Activated gamma-delta T cell (primary cell): Measurements from ENCODE around the gene FAM20C.
"Not testable (repeated sequence)": the region's sequence is repeated elsewhere in the genome, so short reads cannot be mapped to it uniquely, and the experiment has no call there.

Experiments used
- DNase-seq: peaks from one replicate; lab custom pipeline; 2025; lab: John Stamatoyannopoulos, UW

The FAM20C gene

DNA sequence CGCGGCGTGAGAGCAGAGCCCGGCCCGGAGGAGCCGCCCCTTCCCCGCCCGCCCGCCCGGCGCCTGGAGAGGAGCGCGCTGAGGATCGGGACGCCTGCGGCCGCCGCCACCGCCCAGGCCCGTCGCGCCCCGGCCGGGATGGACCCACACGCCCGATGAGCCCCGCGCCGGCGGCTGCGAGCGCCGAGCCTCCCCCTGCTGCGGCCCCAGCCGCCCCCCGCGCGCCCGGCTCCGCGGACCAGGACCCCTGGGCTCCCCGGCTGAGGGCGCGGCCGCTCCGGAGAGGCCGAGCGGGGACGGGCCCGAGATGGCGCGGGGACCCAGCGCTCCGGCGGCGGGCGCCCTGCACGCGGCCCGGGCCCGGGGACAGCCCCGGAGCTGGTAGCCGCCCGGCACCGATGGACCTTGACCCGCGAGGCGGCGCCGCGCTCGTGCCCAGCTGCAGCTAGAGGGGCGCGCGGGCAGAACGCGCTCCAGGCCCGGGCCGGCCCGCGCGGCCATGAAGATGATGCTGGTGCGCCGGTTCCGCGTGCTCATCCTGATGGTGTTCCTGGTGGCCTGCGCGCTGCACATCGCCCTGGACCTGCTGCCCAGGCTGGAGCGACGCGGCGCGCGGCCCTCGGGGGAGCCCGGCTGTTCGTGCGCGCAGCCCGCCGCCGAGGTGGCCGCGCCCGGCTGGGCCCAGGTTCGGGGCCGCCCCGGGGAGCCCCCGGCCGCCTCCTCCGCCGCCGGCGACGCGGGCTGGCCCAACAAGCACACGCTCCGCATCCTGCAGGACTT lies 520 bp downstream of the FAM20C start:
- no peak for DNase-seq

DNA sequence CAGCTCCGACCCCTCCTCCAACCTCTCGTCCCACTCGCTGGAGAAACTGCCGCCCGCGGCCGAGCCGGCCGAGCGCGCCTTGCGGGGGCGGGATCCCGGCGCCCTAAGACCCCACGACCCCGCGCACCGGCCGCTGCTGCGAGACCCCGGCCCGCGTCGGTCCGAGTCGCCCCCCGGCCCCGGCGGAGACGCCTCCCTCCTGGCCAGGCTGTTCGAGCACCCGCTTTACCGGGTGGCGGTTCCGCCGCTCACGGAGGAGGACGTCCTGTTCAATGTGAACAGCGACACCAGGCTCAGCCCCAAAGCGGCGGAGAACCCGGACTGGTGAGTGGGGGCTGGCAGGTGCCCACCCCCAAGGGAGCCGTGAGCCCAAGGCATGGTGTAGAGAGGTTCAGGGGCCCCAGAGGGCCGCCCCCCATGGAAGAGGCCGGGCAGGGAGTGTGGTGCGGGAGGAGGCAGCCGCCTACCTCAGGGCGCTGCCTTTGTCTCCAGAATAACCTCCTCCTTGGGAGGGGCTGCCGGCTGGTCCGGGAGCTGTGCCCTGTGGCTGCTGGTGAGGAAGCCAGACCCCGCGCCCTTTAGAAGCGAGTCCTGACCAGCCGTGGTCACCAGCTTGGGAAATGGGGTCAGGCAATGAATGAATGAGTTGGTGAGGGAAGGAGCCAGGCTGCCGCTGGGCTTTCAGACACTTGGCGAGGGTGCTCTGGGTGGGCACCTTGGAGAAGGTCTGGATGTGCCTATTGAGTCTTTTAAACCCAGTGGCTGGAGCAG lies 1.3 kb downstream of the FAM20C start:
- DNase-seq: no peak

DNA sequence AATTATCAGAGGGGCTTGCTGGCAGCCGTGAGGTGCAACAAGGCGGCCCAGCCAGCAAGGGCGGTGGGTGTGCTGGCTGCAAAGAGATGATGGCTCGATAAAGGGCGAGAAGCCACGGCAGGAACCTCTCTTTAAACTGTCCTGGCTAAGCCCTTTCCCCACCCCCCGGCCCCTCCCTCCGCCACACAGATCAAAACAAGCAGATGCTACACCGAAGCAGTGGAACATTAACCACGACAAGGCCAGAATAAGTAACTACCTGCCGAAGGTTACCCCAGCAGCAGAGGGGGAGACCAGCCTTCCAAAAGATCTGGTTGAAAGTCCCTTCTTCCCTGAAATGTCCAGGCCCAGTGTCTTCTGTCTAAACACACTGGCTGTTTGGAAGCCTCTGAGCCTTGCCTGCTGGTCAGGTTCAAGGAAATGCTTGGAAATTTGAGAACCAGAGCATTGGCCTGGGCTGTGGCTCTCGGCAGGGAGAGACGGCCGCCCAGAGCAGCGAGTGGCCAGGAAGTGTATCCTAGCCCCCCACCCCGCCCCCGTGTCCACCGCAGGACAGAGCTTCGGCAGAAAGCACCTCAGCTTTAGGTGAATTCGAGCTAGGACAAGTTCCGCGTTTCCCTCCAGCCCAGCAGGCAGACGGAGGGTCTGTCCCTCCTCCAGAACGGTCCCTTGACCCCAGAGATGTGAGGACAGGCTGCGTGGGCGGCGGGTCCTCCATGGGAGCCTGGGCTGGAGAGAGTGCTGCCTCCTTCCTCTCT lies 2.1 kb downstream of the FAM20C start:
- no peak for DNase-seq

DNA sequence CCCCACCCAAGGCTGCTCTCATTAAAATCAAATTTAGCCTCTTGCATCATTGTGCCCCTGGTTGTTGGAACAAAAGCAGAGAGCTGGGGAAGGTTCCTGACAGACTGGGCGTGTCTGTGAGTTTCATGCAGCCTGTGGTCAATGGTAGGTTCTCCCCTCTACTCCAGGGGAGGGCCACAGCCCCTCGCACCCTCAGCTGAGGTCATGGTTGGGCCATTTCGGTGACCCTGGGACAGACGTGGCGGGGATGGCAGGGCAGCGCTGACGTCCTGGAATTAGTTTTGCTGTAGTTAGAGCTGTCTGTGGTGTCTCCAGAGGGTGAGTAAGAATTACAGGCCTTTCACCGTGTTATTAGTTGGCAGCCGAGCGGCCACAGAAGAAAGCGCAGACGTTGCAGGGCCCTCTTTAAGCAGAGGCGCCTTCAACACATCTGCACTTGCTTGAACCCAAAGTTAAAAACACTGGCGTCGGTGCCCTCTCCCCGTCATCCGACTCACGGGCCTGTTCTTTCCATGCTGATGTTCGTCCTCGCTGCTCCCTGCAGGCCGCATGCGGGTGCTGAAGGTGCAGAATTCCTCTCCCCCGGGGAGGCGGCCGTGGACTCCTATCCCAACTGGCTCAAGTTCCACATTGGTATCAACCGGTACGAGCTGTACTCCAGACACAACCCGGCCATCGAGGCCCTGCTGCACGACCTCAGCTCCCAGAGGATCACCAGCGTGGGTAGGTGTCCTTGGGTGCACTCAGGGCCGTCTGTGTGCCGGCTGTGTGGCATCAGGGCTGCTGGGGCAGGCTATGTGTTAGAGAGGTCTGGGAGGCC lies 2.8 kb downstream of the FAM20C start:
- no peak for DNase-seq

DNA sequence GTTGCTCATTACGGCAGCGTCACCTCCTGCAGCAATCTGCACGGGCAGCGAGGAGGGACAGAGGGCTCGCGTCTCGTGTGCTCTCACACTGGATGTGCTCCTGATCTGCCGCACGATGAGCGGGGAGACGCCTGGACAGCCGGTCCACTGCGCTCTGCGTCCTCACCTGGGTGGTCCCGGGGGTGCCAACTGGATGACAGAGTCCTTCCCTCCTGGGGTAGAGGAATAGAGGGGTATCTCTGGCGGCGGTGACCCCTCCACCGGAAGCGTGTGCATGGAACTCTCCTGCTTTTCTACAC lies 3.4 kb downstream of the FAM20C start:
- no peak for DNase-seq

DNA sequence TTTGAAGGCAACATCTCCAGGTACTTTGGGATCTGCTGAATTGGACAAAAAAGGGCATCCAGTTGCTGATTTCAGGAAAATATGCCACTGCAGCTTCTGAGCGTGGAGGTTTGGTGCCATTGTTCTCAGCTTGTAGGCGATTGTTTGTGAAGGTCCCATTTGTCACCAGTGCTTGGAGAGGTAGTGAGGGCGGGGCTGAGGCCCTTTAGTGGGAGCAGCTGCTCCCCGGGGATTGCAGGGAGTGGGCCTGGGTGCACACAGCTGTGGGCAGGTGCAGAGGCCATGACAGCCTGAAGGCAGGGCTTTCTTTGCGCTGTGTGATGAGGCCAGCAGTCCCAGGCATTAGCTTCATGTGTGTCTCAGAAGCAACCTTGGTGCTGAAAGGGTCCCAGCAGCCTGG lies 3.9 kb downstream of the FAM20C start:
- no peak for DNase-seq

DNA sequence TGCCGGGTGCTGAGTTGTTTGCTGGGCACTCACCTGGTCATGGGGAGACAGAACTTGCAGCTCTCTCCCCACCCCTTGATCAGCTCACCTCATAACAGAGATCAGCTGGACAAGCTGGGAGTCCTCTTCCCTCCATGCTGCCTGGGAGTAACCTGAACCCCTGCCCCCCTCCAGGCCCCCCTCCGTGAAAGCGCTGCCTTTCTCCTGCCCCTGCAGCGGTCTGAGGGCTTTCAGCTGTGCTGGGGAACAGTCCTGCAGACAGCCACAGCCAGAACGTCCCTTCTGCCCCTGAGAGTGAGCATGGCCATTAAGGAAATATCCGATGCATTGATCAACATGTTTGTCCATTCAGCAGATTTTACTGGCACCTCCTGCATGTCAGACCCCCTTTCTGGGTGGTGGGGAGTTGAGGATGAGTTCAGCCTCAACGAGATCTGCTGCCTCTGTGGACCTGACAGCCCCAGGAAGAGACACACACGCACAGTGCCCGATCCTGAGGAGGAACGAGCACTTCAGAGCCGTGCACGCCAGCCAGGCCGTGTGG lies 4.5 kb downstream of the FAM20C start:
- no peak for DNase-seq

DNA sequence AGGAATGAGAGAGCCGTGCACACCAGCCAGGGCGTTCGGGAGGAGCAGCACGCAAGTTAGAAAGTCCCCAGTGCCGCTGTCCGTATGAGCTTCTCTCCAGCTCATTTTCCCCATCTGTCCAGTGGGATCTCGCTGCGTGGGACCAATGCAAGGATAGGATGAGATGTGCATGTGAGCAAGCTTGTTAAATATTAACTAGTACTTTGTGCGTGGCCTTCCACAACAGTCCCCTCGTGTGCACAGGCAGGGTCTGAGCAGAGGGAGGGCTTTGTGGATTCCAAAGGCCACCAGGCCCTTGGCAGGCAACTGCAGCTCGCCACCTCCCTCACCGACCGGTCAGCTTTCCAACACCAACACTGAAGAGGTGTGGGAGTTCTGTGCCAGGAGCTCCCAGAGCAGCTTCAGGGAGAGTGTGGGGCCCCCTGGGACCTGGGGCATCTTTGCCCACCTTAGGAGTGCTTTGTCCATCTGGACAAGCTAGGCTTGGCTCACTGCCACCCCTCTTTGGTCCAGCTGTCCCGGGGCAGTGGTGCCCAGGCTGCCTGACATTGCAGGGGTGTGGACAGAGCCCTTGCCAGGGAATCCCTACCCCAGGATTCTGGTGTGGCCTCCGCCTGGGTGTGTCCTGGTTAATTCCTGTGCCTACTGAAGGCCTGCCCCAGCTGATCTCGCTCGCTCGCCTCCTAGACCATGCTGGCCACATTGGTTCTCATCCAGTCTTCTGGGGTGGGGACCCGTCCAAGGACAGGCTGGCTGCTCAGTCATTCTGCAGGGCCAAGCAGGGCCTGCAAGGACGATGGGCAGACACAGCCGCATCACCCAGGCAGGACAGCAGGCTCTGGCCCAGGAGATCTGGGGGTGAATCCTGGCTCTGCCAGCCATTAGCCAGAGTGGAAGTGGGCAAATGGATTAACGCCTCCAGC lies 5.3 kb downstream of the FAM20C start:
- no peak for DNase-seq

DNA sequence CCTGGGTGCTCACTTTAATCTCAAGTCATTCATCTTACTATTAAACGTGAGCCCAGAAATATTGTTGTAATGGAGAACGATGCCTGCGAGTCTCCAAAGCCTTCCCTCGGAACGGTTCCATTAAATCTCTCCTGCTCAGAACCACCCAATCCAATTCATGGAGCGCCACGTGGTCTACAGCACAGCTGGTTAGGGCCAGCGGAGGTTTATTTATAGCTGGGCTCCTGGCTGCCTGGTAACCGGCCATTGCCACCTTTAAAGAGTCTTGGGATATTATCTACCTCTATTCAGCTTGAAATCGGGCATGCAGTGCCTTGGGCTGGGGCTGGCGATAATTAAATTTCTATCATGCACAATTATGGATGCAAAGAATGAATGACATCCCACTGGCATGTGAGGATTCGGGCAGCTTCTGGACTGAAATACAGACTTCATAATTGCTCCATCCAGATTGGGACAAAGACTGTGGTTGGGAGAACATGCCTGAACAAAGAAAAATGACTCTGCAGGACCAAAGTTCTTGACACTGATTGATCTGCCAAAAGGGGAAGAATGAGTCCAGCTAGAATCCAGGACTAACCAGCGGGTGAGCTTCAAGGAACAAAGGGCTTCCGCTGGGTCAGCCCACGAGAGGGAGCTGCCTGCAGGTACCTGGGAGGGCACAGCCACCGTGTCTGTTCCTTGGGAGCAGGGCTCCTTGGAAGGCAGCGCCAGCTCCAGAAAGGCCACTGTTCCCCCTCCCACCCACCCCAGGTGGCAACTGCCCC lies 7.3 kb downstream of the FAM20C start:
- DNase-seq: no peak

DNA sequence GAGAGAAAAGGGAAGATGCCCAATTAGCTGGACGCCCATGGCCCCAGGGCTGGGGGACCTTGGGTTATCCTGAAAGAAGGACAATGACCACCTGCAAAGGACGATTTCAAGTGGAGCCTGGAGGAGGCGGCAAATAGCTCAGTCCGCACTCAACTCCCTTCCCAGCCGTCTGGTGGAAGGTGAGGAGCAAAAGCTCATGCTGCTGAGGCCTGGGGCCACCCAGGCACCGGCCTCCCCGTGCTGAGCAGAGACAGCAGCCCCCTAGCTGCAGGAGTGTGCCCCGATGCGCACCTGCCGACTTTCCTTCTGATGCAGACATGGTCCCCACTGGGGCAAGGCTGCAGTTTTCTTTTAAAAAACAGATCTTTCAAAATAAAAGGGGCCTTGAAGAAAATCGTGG lies 7.9 kb downstream of the FAM20C start:
- DNase-seq: no peak

DNA sequence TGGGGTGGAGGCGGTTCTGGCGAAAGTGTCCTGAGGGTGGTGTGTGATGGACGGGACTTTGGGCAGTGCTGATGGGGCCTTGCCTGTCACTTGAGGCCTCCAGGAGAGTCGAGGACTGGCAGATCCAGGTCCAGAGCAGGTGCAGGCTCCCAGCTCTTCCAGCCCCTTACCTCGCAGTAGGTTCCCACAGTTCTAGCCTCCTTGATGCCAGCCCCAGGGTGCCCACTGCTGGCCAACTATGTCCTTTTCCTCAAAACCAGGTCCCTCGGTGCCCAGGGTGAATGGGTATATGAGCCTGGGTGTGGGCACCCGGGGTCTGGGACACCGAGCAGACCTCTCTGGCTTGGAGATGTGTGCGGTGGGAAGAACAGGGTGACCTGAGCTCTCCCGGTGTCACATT lies 8.3 kb downstream of the FAM20C start:
- DNase-seq: no peak

DNA sequence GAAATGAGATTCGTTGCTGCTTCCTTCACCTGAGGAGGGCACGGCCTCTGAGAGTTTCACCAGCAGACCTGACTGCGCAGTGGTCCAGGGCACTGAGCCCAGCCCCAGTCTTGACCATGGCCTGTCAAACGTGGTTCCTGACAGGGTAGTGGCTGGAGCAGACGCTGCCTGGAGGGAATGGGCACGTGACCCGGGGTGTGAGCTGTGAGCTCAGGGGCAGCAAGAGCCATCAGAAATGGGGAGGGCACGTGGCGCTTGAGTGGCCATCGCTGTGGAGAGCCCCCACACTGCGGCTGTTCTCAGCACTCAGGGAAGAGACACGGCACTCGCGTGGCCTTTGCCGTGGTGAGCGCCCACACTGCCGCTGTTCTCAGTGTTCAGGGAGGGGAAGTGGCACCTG lies 12.0 kb downstream of the FAM20C start:
- no peak for DNase-seq

DNA sequence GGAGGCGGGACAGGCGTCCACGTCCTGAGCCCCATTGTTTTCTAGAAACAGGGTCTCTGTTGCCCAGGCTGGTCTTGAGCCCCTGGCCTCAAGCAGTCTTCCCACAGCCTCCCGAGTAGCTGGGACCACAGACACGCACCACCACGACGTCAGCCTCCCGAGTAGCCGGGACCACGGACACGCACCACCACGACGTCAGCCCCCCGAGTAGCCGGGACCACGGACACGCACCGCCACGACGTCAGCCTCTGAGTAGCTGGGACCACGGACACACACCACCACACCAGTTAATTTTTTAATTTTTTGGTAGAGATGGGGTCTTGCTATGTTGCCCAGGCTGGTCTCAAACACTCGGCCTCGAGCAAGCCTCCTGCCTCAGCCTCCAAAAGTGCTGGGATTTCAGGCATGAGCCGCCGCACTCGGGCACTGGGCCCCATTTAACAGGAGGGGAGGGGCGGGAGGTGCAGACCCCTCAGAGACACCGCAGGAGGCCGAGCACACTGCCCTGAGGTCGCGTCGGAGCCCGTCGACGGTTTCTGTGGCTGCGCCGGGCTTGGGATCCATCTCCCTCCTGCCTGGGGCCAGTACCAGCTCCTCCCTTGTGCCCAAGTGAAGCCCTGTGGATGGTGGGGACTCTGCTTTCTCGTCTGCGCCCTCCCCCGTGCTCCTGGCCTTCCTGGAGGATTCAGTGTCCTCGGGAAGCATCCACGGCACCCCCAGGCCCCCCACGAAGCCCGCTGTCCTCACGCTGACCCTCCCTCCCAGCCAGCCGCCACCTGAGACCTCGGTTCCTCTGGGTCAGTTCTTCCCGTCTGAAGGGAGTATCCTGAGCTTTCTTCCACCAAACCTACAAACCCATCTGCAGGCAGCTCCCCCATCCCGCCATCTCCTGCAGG lies 13.0 kb downstream of the FAM20C start:
- no peak for DNase-seq

DNA sequence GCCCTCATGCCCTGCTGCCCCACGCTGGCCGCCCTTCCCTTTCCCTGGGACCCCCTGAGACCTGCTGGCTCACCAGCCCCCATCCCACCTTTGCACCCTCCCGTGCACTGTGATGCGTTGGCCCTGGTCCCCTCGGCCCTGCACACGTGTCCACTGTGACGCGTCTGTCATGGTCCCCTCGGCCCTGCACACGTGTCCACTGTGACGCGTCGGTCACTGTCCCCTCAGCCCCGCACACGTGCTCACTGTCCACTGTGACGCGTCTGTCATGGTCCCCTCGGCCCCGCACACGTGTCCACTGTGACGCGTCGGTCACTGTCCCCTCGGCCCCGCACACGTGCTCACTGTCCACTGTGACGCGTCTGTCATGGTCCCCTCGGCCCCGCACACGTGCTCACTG lies 14.0 kb downstream of the FAM20C start:
- not testable (repeated sequence) for DNase-seq

DNA sequence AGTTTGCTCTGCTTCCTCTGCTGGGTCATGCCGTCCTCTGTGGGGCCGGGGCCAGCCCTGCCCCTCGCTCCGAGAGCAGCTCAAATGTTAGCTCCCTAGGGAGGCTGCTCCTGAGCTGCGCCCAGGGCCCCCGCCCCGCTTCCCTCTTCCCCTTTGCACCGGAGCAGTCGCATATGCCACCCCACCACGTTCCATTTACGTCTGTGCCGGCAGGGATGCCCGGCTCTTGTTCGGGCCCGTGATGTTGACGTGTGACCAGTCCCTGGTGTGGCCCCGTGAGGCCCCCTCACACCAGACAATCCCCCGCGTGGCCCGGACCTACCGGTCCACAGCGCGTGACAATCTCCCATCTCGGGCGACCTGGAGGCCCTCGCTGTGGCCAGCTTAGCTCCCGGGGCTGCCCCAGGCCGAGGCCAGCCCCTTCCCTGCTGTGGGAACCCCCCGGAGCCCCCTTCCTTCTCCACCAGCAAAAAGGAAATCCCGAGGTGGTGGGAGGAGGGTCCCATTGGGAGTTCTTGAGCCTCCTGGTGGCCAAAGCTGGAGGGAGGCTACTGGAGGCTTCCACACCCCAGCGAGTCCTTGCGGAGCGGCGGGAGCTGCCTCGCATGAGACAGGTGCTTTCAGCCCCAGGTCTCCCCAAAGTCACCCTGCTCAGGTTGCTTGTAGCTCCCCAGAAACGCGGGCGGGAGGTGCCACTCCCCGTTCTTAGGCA lies 15.2 kb downstream of the FAM20C start:
- no peak for DNase-seq

DNA sequence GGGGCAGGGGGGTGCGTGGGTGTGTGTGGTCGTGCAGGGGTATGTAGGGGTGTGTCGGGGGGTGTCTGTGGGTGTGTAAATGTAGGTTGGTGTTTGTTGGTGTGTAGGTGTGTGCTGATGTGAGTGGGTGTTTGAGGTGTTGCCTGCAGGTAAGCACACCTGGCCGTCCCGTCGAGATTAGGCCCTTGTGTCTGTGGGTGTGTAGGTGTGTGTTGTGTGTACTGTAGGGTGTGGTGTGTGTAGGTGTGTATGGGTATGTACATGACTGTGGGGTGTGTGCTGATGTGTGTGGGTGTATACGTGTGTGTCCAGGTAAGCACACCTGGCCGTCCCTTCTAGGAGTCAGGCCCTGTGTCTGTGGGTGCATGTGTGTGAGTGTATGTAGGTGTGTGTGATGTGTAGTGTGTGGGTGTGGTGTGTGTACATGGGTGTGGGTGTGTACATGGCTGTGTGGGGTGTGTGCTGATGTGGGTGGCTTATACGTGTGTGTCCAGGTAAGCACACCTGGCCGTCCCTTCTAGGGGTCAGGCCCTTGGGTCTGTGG lies 15.8 kb downstream of the FAM20C start:
- no peak for DNase-seq

DNA sequence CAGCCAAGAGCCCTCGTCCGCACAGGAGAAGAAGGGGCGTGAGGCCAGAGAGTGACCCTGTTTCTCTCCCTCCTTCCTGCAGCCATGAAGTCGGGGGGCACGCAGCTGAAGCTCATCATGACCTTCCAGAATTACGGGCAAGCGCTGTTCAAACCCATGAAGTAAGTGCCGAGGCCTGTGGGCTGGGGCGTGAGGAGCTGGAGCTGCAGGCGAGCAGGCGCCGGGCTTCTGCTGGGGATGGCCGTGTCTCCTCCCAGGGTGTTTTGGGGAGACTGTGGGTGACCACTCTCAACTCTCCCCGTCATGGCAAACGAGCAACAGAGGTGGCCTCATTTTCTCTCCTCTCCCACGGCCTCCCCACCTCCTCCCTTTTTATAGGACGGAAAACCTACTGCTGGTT lies 16.4 kb downstream of the FAM20C start:
- DNase-seq: no peak

DNA sequence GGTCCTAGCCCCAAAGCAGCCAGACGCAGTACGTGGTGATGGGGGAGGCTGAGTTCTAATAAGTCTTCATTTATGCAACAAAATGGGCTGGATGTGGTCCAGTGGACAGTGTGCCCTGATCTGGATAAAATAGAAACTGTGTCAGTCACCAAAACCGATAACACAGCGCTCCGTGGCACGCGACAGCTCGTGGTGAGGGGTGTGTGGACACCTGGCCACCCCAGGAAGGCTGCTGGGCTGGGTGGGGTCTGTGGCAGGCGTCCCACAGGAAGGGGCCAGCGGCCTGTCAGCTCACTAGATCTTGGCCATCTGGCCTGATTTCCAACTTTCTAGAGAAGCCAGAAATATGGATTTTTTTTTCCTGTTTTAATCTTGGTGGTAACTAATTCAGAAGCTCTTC lies 17.0 kb downstream of the FAM20C start:
- no peak for DNase-seq
